GM18951 (cell line): ENCODE data around the gene CAPN14.

Experiments
- POLR2A ChIP-seq: IDR thresholded peaks from 4 replicates; pipeline ENCODE4 v1.6.1; 2011; ENCODE audit warnings: mild to moderate bottlenecking; ENCODE audit not compliant: insufficient read length, insufficient read depth; ENCODE audit errors: extremely low read depth
- in situ Hi-C: fragments of 300-500 bp; cut with MboI; formaldehyde crosslinking; loops from one replicate; pipeline ENCODE4 v1.12.0; 2022; ENCODE audit warnings: low sequenced_read_pairs, mixed read lengths, inconsistent platforms; ENCODE audit not compliant: unreplicated experiment

CAPN14 gene

DNA sequence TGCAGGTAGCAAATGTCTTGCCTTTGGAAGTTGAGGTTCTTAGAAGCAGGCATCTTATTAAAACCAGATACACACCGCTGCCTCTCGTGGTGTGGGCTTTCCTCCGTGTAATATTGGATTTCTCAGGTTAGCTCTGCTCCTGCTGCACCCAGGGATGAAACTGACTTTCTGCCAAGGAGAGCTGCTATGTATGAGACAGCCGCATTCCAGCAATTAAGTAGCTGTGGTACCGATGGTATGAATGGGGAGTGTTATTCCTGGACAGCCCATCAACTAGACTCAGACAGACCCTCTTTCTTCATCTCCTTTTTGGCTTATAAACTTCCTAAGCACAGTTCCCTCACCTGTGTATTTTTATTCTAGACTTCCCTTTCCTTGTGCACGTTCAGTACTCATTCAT, 9.8 kb upstream of the CAPN14 start:
- in situ Hi-C loops = no loop called here
- TF ChIP-seq POLR2A = no peak

DNA sequence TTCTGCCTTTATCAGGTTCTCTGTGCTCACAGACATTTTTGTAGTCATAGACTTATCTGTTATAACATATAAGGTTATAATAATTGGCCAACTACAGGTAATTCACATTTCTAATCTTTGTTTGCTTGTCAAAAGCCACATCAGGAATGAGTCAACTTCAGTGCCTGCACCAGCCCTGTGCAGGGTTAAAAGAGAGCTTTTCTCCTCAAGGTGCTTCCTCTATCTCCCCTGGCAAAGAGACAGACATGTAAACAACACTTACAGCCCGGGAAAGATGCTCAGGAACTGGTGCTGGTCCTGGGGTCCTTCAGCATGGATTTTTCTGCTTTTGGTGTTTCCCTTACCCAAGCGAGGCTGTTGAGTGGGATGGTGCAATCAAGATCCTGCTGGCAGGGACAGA, 9.0 kb upstream of the CAPN14 start:
- TF ChIP-seq POLR2A = no peak
- in situ Hi-C loops = no loop called here

DNA sequence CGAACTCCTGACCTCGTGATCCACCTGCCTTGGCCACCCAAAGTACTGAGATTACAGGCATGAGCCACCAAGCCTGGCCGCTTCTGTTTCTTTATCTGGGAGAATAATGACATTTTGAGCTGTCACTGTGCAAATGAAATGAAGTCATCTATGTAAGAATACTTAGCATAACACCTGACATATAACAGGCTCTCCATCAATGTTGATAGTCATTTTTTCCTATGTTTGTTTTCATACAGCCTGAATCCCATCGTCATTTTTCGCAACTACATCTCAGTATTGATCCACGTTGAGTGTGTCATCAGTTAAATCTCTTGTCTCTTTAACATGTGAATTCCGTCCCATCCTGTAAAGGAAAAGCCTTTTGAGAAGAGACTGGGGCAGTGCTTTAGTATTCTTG, 6.4 kb upstream of the CAPN14 start:
- in situ Hi-C loops = no loop called here
- no peak for TF ChIP-seq POLR2A

GRCh38 chr2:31223026-31223425, 5.7 kb upstream of the CAPN14 start:
- TF ChIP-seq POLR2A = no peak

DNA sequence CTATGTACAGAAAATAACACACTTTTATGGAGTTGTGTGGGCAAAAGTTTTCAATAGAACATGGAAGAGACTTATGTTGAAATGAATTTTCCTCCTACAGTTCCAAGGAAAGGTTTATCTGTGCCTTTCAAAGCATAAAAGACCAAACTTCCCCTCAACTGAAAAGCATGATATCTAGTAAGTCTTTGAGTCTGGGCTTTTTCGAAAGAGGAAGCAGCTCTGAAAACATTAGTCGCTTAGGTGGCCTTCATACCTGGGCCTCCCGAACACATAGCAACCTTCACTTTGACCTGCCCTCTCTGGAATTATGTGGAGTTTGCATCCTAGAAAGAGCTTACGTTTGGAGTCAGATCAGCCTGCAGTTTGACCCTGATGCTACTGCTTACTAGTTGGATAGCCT, 4.8 kb upstream of the CAPN14 start:
- no peak for TF ChIP-seq POLR2A
- in situ Hi-C loops = no loop called here

More at GRCh38 chr2:31223026-31223425, 5.7 kb upstream of the CAPN14 start:
- in situ Hi-C loops = no loop called here

DNA sequence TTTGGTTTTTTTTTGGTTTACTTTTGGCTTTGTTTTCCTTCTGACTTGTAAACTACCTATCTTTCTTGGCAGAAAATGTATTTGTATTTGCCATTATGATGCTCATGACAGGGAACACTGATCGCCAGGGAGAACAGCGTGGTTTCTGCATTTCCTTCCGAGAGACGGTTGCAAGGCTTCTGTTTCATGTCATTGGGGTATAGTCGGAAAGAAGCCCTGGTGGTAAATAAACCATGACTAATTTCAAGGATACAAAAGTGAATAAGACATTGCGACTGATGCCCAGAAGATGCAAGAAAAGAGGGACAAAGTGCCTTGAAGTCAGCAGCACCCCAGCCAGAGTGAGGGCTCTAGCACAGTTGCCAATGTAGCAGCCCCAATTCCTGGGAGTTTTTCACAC, 4.2 kb upstream of the CAPN14 start:
- TF ChIP-seq POLR2A = no peak
- in situ Hi-C loops = no loop called here

DNA sequence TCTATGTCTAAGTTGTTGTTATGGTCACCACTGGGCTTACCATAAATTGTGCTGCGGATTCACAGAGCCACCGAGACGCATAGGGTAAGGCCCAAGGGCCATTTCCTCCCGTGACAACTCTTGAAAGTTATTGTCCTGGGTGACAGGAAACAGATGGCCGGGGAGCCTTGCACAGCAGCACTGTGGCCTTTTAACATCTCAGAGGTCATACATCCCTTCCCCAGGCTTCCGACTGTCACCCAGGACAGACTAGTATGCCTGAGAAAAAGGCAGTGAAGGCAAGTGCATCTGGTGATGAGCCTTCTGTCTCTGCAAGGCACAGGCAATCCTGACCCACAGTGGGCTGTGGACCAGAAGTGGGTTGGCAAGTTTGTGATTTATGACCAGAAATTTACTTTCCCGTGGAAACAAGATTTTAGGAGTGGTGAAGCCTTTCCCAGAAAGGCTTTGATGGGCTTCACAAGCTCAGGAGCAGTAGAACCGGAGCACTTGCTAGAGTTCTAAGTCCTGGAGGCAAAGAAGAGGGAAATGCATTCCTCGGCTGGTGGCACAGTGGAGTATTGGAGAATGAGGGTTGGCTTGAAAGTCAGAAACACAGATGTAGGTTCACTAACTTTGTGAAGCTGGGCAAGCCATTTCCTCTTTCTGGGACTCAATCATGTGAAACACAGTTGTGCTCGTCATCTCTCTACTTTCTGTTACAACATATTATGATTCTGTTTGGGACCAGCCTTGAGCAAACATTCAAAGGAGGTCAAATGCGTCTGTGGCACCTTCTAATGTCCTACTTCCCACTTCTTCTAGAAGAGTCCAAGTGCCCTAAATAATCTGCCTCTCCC, 2.0 kb upstream of the CAPN14 start:
- in situ Hi-C loops = no loop called here
- no peak for TF ChIP-seq POLR2A

DNA sequence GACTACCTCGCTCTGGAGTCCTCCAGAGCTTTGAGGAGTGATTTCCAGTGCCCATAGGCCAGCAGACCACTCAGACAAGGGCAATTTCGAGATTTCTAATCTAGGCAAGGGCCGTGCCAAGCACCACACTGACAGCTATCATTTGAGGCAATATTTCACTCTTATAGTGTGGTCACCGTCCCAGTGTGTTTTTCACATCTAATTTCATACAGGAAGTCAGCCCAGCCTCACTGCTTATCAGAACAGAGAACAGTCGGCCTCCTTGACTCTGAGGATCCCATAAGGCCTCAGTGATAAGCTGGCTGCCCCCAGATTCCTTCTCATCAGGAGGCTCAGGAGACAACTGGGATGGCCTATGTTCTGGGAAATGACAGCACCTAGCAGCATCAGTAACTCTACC, 581 bp downstream of the CAPN14 start:
- in situ Hi-C loops = no loop called here
- TF ChIP-seq POLR2A = no peak

DNA sequence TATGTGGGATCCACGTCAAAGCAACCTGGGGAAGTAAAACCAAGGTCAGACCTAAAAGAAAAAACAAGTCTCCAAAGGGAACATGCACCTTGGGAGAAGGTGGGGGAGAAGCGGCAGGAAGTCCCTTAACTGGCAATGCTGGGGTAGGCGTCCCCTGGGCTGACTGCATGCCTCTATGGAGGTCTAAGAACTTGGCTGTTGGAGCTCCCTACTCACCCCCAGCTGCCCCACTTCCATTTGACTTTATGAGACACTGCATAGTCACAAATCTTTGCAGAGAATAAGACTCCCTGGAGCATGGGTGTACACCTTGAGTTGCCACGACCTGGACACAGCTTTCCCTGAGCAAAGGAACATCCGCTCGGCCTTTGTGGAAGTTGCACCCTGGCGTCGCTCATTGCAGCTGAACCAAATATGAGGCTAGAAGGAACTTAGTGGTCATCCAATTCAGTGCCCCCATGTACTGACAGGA, 2.8 kb downstream of the CAPN14 start:
- in situ Hi-C loops = no loop called here

DNA sequence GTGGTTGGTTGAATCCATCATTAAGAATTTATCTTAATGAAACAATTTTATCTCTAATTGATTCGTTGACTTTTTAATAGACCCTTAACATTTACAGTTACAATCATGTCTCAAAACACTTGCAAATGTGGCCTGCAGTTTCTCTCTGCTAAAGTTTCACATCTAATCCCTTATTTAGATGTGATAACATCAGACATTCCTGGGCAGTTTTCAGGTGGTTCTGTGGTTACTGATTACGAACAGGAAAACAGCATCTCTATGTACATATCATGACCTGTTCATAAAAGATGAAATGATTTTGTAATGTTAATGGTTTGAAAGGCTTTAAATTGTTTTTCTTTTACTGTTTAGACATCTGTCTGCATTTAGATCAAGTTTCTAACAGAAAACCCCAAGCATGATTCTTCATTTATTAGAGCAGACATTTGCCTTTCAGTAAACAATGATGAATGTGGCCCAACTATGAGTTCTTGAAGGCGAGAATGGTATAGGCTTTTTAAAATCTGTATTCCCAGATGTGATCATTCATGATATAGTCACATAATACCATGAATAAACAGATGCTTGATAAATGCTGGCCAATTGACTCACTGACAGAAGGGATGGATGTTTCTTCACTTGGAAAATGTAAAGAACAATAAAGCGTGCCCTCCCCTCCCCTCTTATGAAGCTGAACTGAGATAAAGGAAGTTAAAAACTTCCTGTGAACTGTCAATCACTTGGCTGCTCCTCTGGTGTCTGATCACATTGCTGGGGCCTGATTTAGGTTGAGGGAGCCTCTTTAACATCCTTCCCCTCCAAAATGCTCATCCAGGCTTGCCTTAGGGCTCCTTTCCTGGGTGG, 3.5 kb downstream of the CAPN14 start:
- no peak for TF ChIP-seq POLR2A
- in situ Hi-C loops = no loop called here

More for the DNA sequence above, 2.8 kb downstream of the CAPN14 start:
- no peak for TF ChIP-seq POLR2A

GRCh38 chr2:31212659-31213600, 4.4 kb downstream of the CAPN14 start:
- TF ChIP-seq POLR2A = no peak
- in situ Hi-C loops = no loop called here

- in situ Hi-C loops = no loop called here
- no peak for TF ChIP-seq POLR2A
Measured at GRCh38 chr2:31208240-31208639, 9.1 kb downstream of the CAPN14 start.

DNA sequence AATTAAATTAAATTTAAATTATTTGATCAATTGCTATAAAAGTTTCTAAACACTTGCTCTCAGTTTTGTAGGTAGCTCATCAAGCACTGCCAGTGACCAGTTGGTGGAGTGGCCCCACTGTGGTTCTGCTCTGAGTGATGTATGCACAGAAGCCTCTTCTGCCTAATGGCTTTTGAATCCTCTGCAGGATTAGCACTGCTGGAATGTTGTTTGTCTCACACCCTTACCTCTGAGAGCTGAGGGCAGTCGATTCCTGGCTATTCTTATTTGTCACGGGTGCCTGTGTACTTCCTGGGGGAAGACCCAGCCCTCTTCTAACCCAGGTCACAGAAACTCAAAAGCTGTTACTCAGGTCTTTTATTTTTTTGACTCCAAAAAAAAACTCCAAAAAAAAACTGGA, 9.5 kb downstream of the CAPN14 start:
- in situ Hi-C loops = no loop called here
- TF ChIP-seq POLR2A = no peak
